Pancreas (tissue), 10 donors: Measurements from ENCODE around the gene C3orf20. TPM values are rescaled to one million over a fixed set of nuclear protein-coding genes. Genes with fewer than 3 reads are reported as not detected.
A peak's percentile ranks its signal among the peaks of the same experiment; 100 is the strongest.

Source experiments
- ATAC-seq, 4 donors: fragments of 200-7000 bp; cut with Tn5 transposase; one replicate each; pipeline versions ENCODE4 v1.8.0 to v1.9.1; 2020; ENCODE audit warnings: mild to moderate bottlenecking in 4 of 4, moderate library complexity in 4 of 4
- DNase-seq, 6 donors: peaks; one replicate each; pipeline ENCODE4 v3.0.0-alpha.2; 2020
- FAIRE-seq: peaks from 2 replicates; lab custom pipeline; 2012; peaks lifted over from hg19 to GRCh38; lab: Jason Lieb, UNC
- H3K27ac ChIP-seq, 4 donors: fragments of 200-600 bp; sonication (generic); 1 replicate in 3 of 4; 2 replicates in 1 of 4; pipeline versions ENCODE4 v1.5.0 to v1.8.0; 2020
- H3K27me3 ChIP-seq, 4 donors: fragments of 200-600 bp; one replicate each; pipeline ENCODE4 v1.8.0; 2021
- H3K36me3 ChIP-seq, 3 donors: fragments of 200-600 bp; sonication (generic) in 1 of 3; one replicate each; pipeline versions ENCODE4 v1.5.0 to v1.8.0; 2020 to 2021
- H3K4me1 ChIP-seq, 3 donors: fragments of 200-600 bp; one replicate each; pipeline ENCODE4 v1.8.0; 2021
- H3K4me3 ChIP-seq, 4 donors: fragments of 200-600 bp; sonication (generic) in 2 of 4; one replicate each; pipeline versions ENCODE4 v1.5.0 to v1.8.0; 2020 to 2021
- H3K9me3 ChIP-seq, 4 donors: fragments of 200-600 bp; one replicate each; pipeline ENCODE4 v1.8.0; 2021
- WGBS, 2 donors: extraction: QIAGEN DNeasy Blood & Tissue Kit; methylation state at CpG; one replicate each; pipeline ENCODE4 v1.1.7; 2013; 5-methylcytosine and 5-hydroxymethylcytosine counted together
- intact Hi-C, 3 donors: fragments of 100-400 bp; cut with DNase I; formaldehyde crosslinking; loops; one replicate each; pipeline versions ENCODE4 v1.11.1 to v1.14.2; 2022
- polyA plus RNA-seq, 2 donors: library from polyadenylated mRNA; stranded (reverse); fragments of 200-250 nt; gene quantifications; one replicate each; pipeline ENCODE4 v1.2.3, GENCODE V29; 2013
- total RNA-seq, 6 donors: library from RNA; stranded (reverse); fragmentation: NEBNext Ultra II Directional in 4 of 6; extraction: Animal tissue kit (Norgen Biotek cat#: 25700) in 4 of 6; gene quantifications; one replicate each; pipeline versions ENCODE4 v1.2.1 to v1.2.4, GENCODE V29; 2021 to 2023
- TF ChIP-seq, protein P1 (sequence below), 4 donors: fragments of 200-600 bp; sonication (generic) in 3 of 4; IDR thresholded peaks; one replicate each; pipeline versions ENCODE4 v1.5.0 to v1.8.0; 2021; ENCODE audit warnings: antibody characterized with exemption in 4 of 4
- donor health status: healthy with polysubstance abuse.
- donor health status: DM: no; HTN: no; CAD: no; lungs with moderate emphysema.
- donor health status: DM: no; HTN: no; CAD: no.
- donor health status: control.
- donor health status: control.
- donor health status: Bipolar disorder and iron deficiency.
- donor health status: DM: yes; HTN: yes; CAD: no.
- donor health status: DM: no; HTN: no; CAD: no.
- donor health status: DM: no; HTN: no; CAD: no.
- donor health status: DM: yes; HTN: yes; CAD: no.

The C3orf20 gene
- total and polyA plus RNA-seq, 8 donors: 0.02 to 0.12 (median 0.06) TPM; not detected in 3

DNA sequence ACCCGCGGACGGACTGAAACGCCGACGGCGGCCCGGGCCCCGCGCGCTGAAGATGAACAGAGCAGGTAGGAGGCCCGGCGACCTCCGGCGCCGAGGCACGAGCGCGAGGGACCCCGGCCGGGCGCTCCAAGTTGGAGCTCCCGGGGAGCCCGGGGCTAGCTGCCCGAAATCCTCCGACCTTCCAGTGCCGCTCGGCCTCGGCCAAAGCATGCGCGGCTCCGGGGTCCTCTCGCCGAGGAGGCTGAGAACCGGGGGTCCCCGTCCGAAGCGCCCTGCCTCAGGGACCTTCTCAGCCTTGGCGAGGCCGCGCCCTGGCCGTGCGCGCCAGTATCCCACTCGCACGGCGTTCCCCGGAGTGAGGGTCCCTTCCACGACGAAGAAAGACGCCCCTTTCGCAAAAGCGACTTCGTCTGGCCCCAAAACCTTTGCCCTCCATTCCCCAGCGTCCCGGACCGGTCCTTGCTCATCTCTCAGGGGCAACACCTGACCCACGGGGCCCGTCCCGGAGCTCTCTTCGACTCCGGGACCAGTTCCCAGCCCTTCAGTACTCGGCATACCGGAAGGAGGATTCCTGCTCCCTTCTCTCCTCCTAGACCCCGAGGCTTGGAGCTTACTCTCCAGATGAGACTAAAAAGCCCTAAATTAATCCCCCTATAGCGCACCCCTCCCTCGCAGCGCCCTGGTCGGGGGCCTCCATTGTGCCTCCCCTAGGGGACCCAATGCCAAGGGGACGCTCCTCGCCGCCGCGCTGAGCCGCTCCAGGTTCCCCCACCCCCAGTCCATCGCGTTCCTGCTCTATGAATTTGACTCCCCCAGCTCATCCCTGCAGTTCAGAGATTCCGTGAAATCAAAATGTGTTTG is 136.1 kb downstream of the C3orf20 start:
- H3K4me3 ChIP-seq: peak overlapping the region in 3 of 4 donors; percentile 20 to 36 (median 23)
- DNase-seq: no peak
- H3K27ac ChIP-seq: no peak overlapping the region
- H3K4me1 ChIP-seq: no peaks in the 10 kb centered on the region
- H3K9me3 ChIP-seq: no peaks in the 10 kb centered on the region
- no peaks in the 10 kb centered on the region for H3K36me3 ChIP-seq
- WGBS, 2 donors: 2 to 3% methylated on average over 72 to 78 of the region's 78 CpGs
- ATAC-seq: peak in 1 of 4 donors; percentile 20
- FAIRE-seq: no peak
- intact Hi-C loops: no loop called here
- TF ChIP-seq, protein P1, sequence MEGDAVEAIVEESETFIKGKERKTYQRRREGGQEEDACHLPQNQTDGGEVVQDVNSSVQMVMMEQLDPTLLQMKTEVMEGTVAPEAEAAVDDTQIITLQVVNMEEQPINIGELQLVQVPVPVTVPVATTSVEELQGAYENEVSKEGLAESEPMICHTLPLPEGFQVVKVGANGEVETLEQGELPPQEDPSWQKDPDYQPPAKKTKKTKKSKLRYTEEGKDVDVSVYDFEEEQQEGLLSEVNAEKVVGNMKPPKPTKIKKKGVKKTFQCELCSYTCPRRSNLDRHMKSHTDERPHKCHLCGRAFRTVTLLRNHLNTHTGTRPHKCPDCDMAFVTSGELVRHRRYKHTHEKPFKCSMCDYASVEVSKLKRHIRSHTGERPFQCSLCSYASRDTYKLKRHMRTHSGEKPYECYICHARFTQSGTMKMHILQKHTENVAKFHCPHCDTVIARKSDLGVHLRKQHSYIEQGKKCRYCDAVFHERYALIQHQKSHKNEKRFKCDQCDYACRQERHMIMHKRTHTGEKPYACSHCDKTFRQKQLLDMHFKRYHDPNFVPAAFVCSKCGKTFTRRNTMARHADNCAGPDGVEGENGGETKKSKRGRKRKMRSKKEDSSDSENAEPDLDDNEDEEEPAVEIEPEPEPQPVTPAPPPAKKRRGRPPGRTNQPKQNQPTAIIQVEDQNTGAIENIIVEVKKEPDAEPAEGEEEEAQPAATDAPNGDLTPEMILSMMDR (IDR thresholded peaks at IDR 0.05): no peak
- H3K27me3 ChIP-seq: peaks cover 0 to 8% (median 0%) of the 10 kb centered on the region in 4 donors

DNA sequence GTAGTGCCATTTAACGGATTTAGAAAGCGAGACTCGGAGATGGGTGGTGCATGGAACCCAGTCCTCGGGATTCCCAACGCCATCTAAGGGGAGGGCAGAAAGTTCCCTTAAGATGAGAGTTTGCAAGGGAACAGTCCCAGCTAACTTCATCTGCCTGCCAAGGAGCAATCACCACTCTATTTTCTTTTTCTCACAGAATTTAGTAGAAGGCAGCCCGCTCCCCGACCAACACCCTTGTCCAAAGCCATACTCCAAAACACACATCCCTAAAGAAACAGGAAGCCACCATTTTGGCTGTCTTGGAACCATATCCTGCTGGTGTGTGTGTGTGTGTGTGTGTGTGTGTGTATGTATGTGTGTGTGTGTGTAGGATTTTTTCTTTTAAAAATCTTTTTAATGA is 136.7 kb downstream of the C3orf20 start:
- TF ChIP-seq, protein P1 (IDR thresholded peaks at IDR 0.05): no peak
- intact Hi-C loops: no loop called here
- DNase-seq (no peak), ATAC-seq (peak in 1 of 4 donors; percentile 10), FAIRE-seq (no peak)
- peaks cover 0 to 8% (median 0%) of the 10 kb centered on the region in 4 donors for H3K27me3 ChIP-seq
- no peaks in the 10 kb centered on the region for H3K36me3 ChIP-seq
- WGBS, 2 donors: 39 to 47% methylated on average over 7 of the region's 7 CpGs
- no peak overlapping the region for H3K27ac ChIP-seq
- H3K9me3 ChIP-seq: no peaks in the 10 kb centered on the region
- peak overlapping the region in 2 of 4 donors; percentile 23 to 36 for H3K4me3 ChIP-seq
- no peaks in the 10 kb centered on the region for H3K4me1 ChIP-seq

DNA sequence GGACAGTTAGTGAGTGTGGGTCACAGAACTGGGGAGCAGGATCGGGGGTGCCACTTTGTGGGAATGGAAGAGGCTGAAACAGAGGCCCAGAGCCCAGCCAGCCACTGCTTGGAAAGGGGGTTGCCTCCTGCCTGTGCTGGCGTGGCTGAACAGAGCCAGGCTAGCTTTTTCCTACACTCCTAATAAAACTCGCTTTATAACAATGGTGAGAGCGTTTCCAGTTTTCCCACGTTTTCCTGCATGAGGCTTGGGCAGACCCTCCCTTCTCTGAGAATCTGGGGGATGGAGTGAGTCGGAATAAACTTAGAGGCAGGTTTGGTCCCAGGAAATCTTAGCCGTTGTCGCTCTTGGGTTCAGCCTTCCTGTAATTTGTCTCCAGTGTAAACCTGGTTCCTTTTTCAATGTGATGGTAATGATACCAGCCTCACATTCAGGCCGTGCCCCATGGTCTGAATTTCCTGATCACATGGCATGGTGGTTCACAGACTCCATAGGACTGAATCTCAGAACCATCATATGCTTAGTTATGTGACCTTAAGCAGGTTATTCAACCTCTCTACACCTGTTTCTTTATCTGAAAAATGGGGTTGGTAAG is 137.4 kb downstream of the C3orf20 start:
- intact Hi-C loops: no loop called here
- ATAC-seq: no peak
- Histone ChIP-seq H3K27ac (no peak overlapping the region), H3K4me1 (no peaks in the 10 kb centered on the region), H3K9me3 (no peaks in the 10 kb centered on the region), H3K36me3 (no peaks in the 10 kb centered on the region), H3K4me3 (no peak overlapping the region), H3K27me3 (peaks cover 0 to 8% (median 0%) of the 10 kb centered on the region in 4 donors)
- TF ChIP-seq, protein P1 (IDR thresholded peaks at IDR 0.05): no peak
- DNase-seq: no peak
- no peak for FAIRE-seq
- WGBS, 2 donors: 49 to 59% methylated on average over 9 of the region's 9 CpGs

DNA sequence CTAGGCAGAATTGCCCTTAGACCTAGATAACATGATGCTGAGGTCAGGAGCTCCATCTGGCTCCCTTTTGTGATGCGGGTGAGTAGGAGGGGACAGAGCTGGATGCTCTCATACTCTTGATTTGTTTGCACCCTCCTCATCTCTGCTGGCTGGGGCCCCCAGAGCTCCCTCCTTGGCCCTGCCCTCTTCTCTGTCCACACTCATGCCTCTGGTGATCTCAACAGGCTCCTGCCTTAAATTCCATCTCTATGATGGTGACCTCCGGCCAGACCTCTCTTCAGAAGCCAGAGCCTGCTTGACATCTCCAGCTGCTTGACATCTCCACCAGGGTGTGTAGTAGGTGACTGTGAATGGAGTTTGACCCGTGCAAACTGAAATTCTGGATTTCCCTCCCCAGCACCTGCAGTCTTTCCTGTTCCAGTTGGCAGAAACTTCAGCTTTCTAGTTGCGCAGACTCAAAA is 139.5 kb downstream of the C3orf20 start:
- TF ChIP-seq, protein P1 (IDR thresholded peaks at IDR 0.05): no peak
- H3K27me3 ChIP-seq: peaks cover 0 to 8% (median 0%) of the 10 kb centered on the region in 4 donors
- H3K9me3 ChIP-seq: no peaks in the 10 kb centered on the region
- no peak overlapping the region for H3K27ac ChIP-seq
- WGBS, 2 donors: 39 to 46% methylated on average over 4 of the region's 4 CpGs
- FAIRE-seq: no peak
- no peak for DNase-seq
- H3K4me1 ChIP-seq: no peaks in the 10 kb centered on the region
- H3K36me3 ChIP-seq: no peaks in the 10 kb centered on the region
- ATAC-seq: no peak
- no peak overlapping the region for H3K4me3 ChIP-seq
- intact Hi-C loops: no loop called here
